Spleen (tissue), 11 donors: ENCODE results near the gene CABCOCO1. TPM values are rescaled to one million over a fixed set of nuclear protein-coding genes. Genes with fewer than 3 reads are reported as not detected.

Source experiments
- DNase-seq: peaks from one replicate; pipeline ENCODE4 v3.0.0-alpha.2; 2020
- H3K27ac ChIP-seq, 8 donors: fragments of 200-600 bp; sonication (generic) in 7 of 8; 1 replicate in 4 of 8; 2 replicates in 4 of 8; pipeline versions ENCODE4 v1.5.0 to v1.8.0; 2016 to 2021; ENCODE audit warnings: inconsistent platforms in 4 of 8, mild to moderate bottlenecking in 4 of 8, moderate library complexity in 1 of 8
- H3K27me3 ChIP-seq, 7 donors: fragments of 200-600 bp; sonication (generic) in 6 of 7; replicated peaks in 1 of 7; 1 replicate in 4 of 7; 2 replicates in 3 of 7; pipeline versions ENCODE4 v1.5.0 to v1.8.0; 2016 to 2021; ENCODE audit warnings: inconsistent platforms in 3 of 7, mild to moderate bottlenecking in 1 of 7
- H3K36me3 ChIP-seq, 6 donors: fragments of 200-600 bp; sonication (generic) in 5 of 6; 1 replicate in 4 of 6; 2 replicates in 2 of 6; pipeline versions ENCODE4 v1.5.0 to v1.8.0; 2016 to 2021; ENCODE audit warnings: inconsistent platforms in 2 of 6
- H3K4me1 ChIP-seq, 6 donors: fragments of 200-600 bp; sonication (generic) in 5 of 6; 1 replicate in 3 of 6; 2 replicates in 3 of 6; pipeline versions ENCODE4 v1.5.0 to v1.8.0; 2016 to 2021; ENCODE audit warnings: inconsistent platforms in 3 of 6
- H3K4me3 ChIP-seq, 8 donors: fragments of 200-600 bp; sonication (generic) in 7 of 8; 1 replicate in 4 of 8; 2 replicates in 4 of 8; pipeline versions ENCODE4 v1.5.0 to v1.8.0; 2016 to 2021; ENCODE audit warnings: inconsistent platforms in 4 of 8, mild to moderate bottlenecking in 4 of 8, moderate library complexity in 2 of 8
- H3K9me3 ChIP-seq, 8 donors: fragments of 200-600 bp; sonication (generic) in 7 of 8; 1 replicate in 4 of 8; 2 replicates in 4 of 8; pipeline versions ENCODE4 v1.5.0 to v1.8.0; 2016 to 2021; ENCODE audit warnings: inconsistent platforms in 4 of 8
- CTCF ChIP-seq, 11 experiments: fragments of 200-600 bp in 7 of 11; fragments of 450-650 bp in 4 of 11; sonication (generic) in 4 of 11; IDR thresholded peaks in 8 of 11; conservative IDR thresholded peaks in 3 of 11; 1 replicate in 7 of 11; 2 replicates in 4 of 11; pipeline versions ENCODE4 v1.4.0 to v1.8.0; 2016 to 2021; ENCODE audit warnings: antibody characterized with exemption in 11 of 11, inconsistent platforms in 4 of 11, mild to moderate bottlenecking in 1 of 11
- POLR2A ChIP-seq, 3 donors: fragments of 450-650 bp; IDR thresholded peaks; one replicate each; pipeline ENCODE4 v1.5.1; 2017; ENCODE audit warnings: antibody characterized with exemption in 3 of 3, mild to moderate bottlenecking in 1 of 3
- POLR2AphosphoS5 ChIP-seq, 3 donors: sonication (generic); formaldehyde crosslinking; IDR thresholded peaks; one replicate each; pipeline ENCODE4 v1.5.1; 2017; ENCODE audit warnings: antibody characterized with exemption in 3 of 3
- WGBS, 5 donors: extraction: QIAGEN DNeasy Blood & Tissue Kit in 3 of 5; methylation state at CpG; one replicate each; pipeline versions ENCODE4 v1.1.5 to v1.1.7; 2013 to 2018; 5-methylcytosine and 5-hydroxymethylcytosine counted together
- intact Hi-C: fragments of 100-400 bp; cut with DNase I; formaldehyde crosslinking; loops from one replicate; pipeline ENCODE4 v1.15.0; 2023; ENCODE audit warnings: low total_unique reads
- polyA plus RNA-seq, 3 donors: library from polyadenylated mRNA; stranded (reverse); fragments of 200-250 nt; gene quantifications; one replicate each; pipeline ENCODE4 v1.2.1, GENCODE V29; 2013
- total RNA-seq, 7 donors: library from RNA; depleted of rRNA in 3 of 7; stranded (reverse); fragments of >200 nt in 3 of 7; fragmentation: NEBNext Ultra II Directional in 4 of 7; extraction: Animal tissue kit (Norgen Biotek cat#: 25700) in 4 of 7; gene quantifications; one replicate each; pipeline versions ENCODE4 v1.1.0 to v1.2.1, GENCODE V29; 2016 to 2021
- donor health status: healthy with polysubstance abuse.
- donor health status: DM: no; HTN: no; CAD: no; lungs with moderate emphysema.
- donor health status: DM: no; HTN: no; CAD: no.
- donor health status: Bipolar disorder and iron deficiency.
- donor health status: healthy.
- donor health status: DM: no; HTN: no; CAD: no.
- donor health status: DM: yes; HTN: yes; CAD: no.

Gene CABCOCO1
- total and polyA plus RNA-seq, 10 donors = 0.06 to 1.0 (median 0.48) TPM; not detected in 4

GRCh38 chr10:61757525-61758397 lies 95.0 kb downstream of the CABCOCO1 start:
- peaks cover 0 to 5% (median 4%) of the 10 kb centered on the region in 6 donors for H3K4me1 ChIP-seq
- no peak overlapping the region for H3K27ac ChIP-seq
- WGBS, 5 donors = 63 to 79% (median 67%) methylated on average over 2 of the region's 2 CpGs
- H3K9me3 ChIP-seq = no peaks in the 10 kb centered on the region
- H3K4me3 ChIP-seq = no peak overlapping the region
- intact Hi-C loops = no loop called here
- no peaks in the 10 kb centered on the region for H3K36me3 ChIP-seq
- no peak for TF ChIP-seq CTCF (IDR thresholded peaks at IDR 0.05 in 8 of 11, conservative IDR thresholded peaks at IDR 0.05 in 3 of 11)
- no peak for TF ChIP-seq POLR2A (IDR thresholded peaks at IDR 0.05)
- TF ChIP-seq POLR2AphosphoS5 (IDR thresholded peaks at IDR 0.05) = no peak
- H3K27me3 ChIP-seq = no peaks in the 10 kb centered on the region
- no peak for DNase-seq

- H3K9me3 ChIP-seq = no peaks in the 10 kb centered on the region
- H3K4me3 ChIP-seq = no peak overlapping the region
- TF ChIP-seq CTCF (IDR thresholded peaks at IDR 0.05 in 8 of 11, conservative IDR thresholded peaks at IDR 0.05 in 3 of 11) (no peak), POLR2AphosphoS5 (IDR thresholded peaks at IDR 0.05) (no peak), POLR2A (IDR thresholded peaks at IDR 0.05) (no peak)
- no peaks in the 10 kb centered on the region for H3K36me3 ChIP-seq
- intact Hi-C loops = no loop called here
- peaks cover 0 to 4% (median 0%) of the 10 kb centered on the region in 6 donors for H3K4me1 ChIP-seq
- WGBS, 5 donors = 64 to 82% (median 73%) methylated on average over 3 of the region's 3 CpGs
- no peak for DNase-seq
- no peaks in the 10 kb centered on the region for H3K27me3 ChIP-seq
- no peak overlapping the region for H3K27ac ChIP-seq
These were observed 95.7 kb downstream of the CABCOCO1 start for GRCh38 chr10:61758433-61758832.

- no peak for DNase-seq
- TF ChIP-seq POLR2A (IDR thresholded peaks at IDR 0.05) (no peak), POLR2AphosphoS5 (IDR thresholded peaks at IDR 0.05) (no peak), CTCF (IDR thresholded peaks at IDR 0.05 in 8 of 11, conservative IDR thresholded peaks at IDR 0.05 in 3 of 11) (no peak)
- Histone ChIP-seq H3K4me1 (peaks cover 0 to under 1% (median 0%) of the 10 kb centered on the region in 6 donors), H3K27me3 (no peaks in the 10 kb centered on the region), H3K36me3 (no peaks in the 10 kb centered on the region), H3K27ac (no peak overlapping the region), H3K9me3 (no peaks in the 10 kb centered on the region), H3K4me3 (no peak overlapping the region)
- intact Hi-C loops = no loop called here
- WGBS, 5 donors = 90 to 96% (median 93%) methylated on average over 4 of the region's 4 CpGs
These were observed 97.0 kb downstream of the CABCOCO1 start for GRCh38 chr10:61759751-61760150.
